GM18508 (cell line): ENCODE results near the gene ADAMTS20.
"Not testable (repeated sequence)": the region's sequence is repeated elsewhere in the genome, so short reads cannot be mapped to it uniquely, and the experiment has no call there.

Source experiments
- ATAC-seq: cut with Tn5 transposase; IDR thresholded peaks from one replicate; pipeline ENCODE4 v1.9.1; 2021; ENCODE audit warnings: moderate number of reproducible peaks; ENCODE audit not compliant: insufficient read depth, unreplicated experiment

Gene ADAMTS20, protein sequence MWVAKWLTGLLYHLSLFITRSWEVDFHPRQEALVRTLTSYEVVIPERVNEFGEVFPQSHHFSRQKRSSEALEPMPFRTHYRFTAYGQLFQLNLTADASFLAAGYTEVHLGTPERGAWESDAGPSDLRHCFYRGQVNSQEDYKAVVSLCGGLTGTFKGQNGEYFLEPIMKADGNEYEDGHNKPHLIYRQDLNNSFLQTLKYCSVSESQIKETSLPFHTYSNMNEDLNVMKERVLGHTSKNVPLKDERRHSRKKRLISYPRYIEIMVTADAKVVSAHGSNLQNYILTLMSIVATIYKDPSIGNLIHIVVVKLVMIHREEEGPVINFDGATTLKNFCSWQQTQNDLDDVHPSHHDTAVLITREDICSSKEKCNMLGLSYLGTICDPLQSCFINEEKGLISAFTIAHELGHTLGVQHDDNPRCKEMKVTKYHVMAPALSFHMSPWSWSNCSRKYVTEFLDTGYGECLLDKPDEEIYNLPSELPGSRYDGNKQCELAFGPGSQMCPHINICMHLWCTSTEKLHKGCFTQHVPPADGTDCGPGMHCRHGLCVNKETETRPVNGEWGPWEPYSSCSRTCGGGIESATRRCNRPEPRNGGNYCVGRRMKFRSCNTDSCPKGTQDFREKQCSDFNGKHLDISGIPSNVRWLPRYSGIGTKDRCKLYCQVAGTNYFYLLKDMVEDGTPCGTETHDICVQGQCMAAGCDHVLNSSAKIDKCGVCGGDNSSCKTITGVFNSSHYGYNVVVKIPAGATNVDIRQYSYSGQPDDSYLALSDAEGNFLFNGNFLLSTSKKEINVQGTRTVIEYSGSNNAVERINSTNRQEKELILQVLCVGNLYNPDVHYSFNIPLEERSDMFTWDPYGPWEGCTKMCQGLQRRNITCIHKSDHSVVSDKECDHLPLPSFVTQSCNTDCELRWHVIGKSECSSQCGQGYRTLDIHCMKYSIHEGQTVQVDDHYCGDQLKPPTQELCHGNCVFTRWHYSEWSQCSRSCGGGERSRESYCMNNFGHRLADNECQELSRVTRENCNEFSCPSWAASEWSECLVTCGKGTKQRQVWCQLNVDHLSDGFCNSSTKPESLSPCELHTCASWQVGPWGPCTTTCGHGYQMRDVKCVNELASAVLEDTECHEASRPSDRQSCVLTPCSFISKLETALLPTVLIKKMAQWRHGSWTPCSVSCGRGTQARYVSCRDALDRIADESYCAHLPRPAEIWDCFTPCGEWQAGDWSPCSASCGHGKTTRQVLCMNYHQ (N-terminal part only)

DNA sequence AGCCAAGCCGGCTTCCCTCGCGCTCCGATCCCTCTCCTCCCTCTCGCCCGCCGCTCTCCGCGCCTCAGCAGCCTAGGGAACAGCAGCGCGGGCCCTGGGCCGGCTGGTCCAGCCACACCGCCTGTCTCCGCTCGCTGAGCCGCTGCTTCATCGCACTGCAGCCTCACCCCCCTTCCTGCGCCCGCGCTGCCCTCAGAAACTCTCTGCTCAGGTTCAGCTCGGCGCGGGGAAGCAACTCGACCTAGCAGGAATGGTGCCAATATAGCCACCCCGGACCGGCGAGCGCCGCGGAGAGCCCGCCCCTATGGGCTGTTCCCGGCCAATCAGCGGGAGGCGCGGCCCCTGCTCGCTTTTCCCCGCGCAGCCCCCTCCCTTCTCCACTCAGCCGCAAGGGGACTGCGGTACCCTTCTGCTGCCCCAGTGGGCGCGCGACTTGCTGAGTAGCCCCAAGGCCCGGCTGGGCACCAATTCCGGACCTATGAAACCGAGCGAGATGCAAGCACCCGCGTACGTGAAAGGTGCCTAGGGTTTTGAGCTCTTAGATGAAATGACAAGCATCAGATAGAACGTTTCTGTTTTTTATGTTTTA is at the start of gene ADAMTS20:
Gene ADAMTS20, minus strand, starts transcription at position 233 of the 589 bp plus-strand sequence. CDS start 282 bp downstream, outside the sequence.
- ATAC-seq = no peak

DNA sequence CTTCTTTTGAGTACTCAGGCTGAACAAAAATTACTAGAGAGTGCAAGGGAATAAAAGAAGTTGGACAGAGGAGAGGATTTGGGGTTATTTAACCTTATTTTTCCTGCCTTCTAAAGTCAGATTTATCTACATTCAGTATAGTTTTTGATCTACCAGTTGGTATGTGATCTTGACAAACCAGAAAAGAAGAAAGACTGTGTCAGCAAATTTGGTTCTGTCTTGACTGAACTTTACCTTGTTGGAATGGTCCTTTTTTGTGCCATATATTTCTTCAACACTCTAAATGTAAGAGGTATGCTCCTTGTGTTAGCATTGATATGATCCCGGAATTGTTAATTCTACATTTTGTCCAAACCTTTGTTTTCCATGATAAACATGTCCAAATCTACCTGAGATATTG is 47.7 kb upstream of the ADAMTS20 start:
- no peak for ATAC-seq

DNA sequence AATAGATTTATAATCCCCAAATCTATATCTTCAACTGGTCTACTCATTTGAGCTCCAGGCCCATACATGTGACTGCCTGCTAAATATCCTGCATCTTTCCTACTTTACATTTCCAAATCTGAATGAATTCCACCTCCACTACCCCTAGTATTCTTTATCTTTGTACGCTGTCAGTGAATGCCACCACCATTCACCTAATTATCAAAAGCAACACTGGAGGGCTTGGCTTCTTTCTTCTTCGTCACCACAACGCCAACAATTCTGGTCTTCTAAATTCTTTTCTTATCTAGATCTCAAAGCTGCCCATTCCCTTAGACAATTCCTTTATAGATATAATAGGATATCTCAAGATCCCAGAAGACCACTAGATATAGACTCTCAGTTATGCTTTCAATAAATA is 47.1 kb upstream of the ADAMTS20 start:
- no peak for ATAC-seq

DNA sequence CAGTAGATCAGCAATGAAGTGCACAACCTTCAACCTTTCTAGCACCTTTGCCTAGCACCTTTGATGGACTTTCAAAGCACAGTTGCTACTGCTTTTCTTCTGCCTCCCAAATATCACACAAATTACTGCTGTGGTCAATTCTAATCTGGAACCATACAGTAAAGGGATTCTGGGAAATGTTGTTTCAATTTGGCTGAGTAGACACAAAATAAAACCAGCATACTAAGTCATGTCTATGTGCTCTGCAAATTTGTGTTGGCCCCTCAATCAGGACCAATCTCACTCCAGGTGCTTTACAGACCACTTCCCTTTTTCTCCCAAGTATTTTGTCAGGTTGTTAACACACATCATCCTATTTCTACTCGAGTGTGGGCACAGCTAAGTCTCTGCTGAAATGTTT is 38.3 kb upstream of the ADAMTS20 start:
- no peak for ATAC-seq

DNA sequence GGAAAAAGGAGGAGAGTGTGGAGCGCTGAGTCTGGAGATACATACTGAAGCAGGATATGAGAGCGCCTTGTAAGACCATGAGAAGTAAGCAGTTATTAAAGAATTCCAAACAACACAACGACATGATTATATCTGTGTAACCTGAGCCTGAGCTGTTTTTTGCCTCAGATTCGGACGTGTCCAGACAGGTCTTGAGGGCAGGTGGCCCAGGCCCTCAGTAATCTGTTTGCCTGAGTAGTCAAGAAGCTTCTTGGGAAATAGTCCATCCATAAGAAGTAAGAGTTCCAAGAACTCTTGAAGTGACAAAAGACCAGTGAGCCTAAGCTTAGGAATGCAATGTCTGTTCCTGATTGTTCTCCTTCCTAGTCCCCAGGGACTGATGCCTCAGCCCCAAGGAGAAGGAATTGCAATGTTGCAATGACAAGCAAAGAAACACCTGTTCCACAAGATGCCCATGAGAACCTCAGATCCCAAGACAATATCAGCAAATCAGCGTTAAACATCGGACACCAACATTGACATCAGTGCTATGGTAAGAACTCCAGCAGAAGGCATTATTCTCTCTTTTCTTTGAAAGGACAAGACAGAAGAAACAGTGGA is 34.7 kb upstream of the ADAMTS20 start:
- no peak for ATAC-seq

DNA sequence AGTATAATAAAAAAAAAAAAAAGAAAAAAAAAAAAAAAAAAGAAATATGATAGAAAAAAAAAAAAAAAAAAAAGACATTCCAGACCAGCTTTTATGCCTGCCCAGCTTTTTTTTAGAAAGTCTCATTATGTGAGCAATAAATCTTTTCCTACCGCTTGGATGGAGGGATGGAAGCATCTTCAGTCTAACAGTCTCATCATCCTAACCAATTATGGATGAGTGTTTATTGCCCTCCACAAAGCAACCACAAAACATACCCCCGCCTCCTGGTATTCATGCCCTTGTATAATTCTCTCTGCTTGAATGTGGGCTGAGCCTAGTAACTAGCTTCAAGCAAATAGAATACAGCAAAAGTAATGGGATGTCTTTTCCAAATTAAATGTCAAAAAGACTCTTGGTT is 33.7 kb upstream of the ADAMTS20 start:
- no peak for ATAC-seq

DNA sequence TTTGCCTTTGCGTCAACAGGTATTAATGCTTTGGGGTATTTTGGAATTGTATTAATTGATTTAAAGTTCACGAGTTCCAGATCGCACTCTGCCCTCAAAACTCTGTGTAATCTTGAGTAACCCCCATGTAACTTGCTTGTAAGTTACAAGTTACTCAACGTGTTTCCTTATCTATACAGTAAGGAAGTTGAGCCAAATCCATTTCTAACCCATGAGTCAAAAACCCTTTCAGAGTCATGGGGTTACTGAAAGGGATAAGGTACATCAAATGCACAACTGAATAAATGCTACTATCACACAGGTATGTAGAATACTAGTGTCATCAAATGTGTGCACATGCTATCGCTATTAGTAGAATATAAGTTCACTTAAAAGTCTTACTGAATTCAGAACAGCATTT is 28.6 kb upstream of the ADAMTS20 start:
- ATAC-seq = no peak

DNA sequence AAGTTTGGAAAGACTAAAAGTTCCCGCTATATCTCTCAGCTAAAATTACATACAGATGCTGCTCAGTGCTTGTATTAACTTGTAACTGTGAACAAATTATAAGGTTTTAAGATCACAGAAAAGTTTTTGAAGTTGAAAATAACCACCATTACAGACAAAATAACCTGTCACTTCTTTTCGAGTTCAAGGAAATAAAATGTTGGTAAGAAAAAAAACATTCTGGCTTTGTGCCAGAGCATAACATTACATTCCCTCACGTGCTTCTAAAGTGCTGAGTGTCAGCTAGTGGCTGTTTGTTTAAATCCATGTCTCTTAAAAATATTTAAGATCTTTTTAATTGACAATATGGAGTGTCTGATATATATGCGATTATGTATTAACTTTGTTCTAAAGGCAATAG is 27.2 kb upstream of the ADAMTS20 start:
- ATAC-seq = no peak

DNA sequence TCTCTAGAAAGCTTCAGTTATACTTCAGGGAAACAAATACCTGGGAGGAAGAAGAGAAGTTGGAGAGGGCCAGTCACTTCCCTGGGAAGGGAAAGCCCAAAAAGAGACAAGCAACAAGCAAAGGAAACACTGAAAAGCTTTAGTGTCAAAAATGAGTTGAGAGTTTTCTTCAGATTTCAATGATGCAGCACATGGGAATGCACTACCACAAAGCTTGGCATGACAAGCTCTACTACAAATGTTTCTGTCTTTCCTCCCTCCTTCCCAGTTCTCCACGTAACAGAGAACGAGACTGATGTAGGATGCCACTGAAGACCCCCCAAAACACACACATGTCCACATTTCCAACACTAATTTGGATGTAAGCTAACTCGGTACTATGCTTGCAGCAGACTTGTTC is 26.8 kb upstream of the ADAMTS20 start:
- ATAC-seq = no peak

DNA sequence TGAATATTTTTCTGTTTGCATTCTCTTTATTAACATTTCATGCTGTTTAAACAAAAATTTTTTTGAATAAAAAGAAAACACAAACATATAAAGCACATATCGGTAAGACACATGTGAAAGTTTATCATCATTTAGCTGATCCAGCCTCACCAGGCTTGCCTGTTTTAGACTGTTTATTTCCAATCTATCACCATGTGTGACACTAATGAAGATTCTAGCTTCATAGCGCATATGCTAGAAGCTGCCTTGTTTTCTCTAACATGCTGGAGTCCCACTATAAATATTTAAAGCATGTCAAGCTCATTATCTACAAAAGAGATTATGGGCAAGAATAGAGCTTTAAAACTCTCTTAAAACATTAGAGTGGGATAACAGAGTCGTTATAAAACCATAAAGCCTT is 25.4 kb upstream of the ADAMTS20 start:
- no peak for ATAC-seq

DNA sequence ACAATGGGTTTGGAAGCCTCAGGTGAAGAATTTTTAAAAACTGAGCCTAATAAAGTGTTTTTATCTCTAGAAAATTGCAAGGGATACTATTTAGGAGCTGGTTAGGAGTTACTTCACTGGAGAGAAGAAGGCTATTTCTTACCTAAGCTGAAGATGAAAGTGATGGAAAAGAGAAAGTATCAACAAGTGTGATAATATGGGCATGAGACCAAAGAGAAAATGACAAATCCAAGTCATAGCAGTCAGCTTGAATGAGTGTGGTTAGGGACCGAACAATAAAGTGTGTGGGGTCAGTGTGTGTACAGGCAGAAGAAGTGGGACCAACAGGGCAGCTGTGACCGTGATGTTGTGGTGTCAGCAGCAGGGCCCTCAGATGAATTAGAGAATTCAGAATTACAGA is 24.2 kb upstream of the ADAMTS20 start:
- ATAC-seq = no peak

DNA sequence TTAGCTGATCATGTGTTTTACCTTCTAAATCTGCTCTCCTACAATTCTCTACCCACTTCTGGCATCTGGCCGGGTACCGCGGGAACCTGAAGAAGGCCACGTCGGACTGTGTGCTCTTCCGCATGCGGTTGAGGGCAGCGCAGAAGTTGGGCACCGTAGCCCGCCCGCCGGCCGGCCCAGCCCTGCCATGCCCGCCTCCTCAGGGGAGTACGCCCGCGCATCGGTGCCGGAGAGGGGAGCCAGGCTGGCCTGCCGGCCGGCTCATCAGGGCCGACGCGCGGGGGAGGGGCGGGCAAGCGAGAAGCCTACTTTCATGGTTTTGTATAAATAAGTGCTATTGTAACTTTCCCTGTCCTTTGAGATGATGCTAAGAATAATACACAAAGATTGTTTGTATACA is 19.9 kb upstream of the ADAMTS20 start:
- ATAC-seq = no peak

DNA sequence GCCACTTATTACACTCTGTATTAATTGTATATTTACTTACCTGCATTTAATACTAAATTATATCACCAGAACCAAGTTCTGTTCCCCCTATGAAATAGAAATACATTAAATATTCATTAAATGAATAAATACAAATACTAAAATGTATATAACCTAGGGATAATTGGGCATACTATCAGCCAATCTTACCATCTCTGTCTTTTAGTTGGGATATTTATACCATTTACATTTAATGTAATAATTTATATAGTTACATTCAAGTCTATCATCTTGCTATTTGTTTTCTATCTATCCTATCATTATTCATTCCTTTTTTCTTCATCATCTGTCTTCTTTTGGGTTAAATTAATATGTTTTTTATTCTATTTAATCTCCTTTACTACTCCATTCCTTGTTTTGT is 4.1 kb upstream of the ADAMTS20 start:
- ATAC-seq = no peak

DNA sequence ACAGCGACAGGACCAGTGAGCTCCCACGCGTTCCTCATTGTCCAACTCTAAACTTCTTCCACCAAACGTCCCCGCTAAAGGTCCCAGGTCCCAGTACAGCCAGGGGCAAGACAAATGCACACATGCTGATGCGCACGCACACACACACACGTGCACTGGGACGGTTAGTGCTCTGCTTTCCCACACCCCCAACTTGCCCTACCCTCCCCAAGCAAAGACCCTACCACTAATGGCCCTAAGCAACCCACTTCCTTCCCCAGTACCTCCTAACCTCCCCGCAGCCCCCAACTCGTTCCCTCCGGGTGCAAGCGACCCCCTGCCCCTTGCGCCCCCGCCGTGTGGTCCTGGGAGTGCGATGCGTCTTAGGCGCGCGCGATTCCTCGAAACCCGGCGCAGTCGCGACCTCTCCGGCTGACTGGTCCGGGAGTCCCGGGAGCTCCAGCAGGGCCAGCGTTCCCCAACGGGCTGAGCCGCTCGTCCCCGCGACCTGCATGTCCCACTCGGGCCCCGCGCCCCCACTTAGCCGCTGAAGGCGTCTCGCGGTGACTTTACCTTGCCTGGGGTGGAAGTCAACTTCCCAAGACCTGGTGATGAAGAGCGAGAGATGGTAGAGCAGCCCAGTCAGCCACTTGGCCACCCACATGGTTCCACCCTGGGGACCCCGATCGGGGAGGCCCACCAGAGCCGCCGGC is 578 bp downstream of the ADAMTS20 start:
- no peak for ATAC-seq

DNA sequence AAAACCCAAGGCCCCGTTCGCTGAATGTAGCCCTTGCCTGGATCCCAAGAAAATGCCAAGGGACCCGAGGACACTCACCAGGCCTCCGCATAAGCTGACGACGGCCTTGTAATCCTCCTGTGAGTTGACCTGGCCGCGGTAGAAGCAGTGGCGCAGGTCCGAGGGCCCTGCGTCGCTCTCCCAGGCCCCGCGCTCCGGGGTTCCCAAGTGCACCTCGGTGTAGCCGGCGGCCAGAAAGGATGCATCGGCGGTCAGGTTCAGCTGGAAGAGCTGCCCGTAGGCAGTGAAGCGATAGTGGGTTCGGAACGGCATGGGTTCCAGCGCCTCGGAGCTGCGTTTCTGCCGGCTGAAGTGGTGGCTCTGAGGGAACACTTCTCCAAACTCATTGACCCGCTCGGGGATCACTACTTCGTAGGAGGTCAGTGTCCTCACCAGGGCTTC is 1.2 kb downstream of the ADAMTS20 start:
- no peak for ATAC-seq

DNA sequence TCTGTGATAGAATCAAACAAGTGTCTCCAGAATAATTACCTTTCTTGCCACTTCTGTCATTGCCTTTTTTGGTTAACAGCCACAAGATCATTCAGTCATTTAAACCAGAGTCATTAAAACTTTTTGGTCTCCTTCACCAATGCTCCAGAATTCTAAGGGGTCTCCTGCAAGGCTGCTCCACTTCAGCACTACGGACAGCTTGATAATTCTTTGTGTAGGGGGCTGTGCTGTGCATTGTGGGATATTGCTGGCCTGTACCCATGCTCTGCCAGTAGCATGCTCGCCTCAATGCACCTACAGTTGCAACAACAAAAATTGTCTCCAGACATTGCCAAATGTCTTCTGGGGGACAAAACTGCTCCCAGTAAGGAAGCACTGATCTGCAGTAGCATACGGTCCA is 7.3 kb downstream of the ADAMTS20 start:
- no peak for ATAC-seq

DNA sequence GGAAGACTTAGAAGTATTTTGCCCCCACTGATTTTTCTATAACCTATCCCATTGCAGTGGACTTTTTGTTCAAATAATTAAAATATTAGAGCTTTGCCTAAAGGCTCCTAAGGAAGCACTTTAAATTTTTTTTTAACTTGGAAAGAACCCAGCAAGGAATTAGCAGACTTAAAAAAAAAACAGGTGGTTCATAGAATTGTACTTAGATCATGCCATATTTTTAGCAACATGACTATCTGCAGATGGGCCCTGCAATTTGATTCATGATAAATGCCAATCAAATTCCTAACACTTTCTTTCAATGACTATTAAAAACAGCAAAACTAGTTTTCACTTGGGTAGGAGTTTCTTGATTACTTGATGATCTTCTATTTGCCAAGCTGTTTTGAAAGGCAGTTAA is 11.5 kb downstream of the ADAMTS20 start:
- ATAC-seq = no peak

DNA sequence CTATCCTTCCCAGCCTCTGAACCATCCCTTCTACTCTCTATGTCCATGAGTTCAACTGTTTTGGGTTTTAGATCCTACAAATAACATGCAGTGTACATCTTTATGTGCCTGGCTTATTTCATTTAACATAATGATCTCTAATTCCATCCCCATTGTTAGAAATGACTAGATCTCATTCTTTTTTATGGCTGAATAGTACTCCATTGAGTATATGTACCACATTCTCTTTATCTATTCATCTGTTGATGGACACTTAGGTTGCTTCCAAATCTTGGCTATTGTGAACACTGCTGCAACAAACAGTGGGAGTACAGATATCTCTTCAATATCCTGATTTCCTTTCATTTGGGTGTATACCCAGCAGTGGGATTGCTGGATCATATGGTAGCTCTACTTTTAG is 14.3 kb downstream of the ADAMTS20 start:
- ATAC-seq = not testable (repeated sequence)

DNA sequence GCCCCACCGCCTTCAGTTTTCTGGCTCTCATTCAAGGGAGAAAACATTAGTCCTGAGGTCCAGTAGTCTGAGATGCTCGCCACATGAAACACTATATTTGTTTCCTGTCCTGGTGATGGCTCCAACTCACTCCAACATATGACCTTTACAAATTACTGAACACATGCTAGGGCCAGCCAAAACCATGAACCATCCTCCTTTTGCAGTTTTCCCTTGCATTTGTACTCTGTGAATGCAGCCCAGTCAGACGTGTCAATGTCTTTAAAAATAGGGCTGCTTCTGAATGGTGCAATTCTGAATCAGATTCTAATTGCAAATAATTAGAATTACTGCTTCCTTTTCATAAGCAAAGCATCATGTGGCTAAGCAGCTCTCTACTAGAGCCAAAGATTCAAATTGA is 36.0 kb downstream of the ADAMTS20 start:
- ATAC-seq = no peak
